ENCODE measurements around the gene P2RY12.
"Not testable (repeated sequence)": the region's sequence is repeated elsewhere in the genome, so short reads cannot be mapped to it uniquely, and the experiment has no call there.

Gene P2RY12

DNA sequence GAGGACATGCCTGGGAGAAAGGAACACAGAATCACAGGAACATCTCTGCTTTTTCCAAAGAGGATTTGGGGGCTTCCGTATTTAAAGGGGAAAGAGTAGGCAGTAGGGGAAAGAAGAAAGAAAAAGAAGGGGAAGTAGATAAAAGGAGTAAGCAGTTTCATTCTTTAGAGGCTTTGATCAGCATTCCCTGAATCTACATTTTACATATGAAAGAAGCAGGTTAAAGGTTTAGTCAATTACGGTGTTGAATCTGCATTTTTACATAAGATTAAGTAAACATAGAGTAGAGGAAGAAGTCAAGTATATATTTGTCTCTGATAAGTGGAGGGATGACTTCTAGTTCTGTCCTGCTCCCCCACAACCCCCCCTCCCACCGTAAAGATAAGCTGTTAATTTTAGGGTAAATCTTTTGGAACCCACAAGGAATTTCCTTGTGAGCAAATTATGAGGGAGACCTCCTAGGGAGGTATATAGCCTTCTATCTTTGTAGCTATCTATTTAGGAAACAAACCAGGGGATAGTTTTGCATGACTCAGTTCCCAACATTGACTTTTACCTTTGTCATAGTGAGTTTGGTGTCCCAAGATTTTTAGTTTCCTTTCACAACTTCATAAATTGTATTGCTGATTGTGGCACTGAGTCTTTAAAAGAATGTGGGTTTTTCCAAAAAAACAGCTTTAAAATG, 8.7 kb upstream of the P2RY12 start:
- no peak for DNase-seq (ENCODE audit: low read depth)

DNA sequence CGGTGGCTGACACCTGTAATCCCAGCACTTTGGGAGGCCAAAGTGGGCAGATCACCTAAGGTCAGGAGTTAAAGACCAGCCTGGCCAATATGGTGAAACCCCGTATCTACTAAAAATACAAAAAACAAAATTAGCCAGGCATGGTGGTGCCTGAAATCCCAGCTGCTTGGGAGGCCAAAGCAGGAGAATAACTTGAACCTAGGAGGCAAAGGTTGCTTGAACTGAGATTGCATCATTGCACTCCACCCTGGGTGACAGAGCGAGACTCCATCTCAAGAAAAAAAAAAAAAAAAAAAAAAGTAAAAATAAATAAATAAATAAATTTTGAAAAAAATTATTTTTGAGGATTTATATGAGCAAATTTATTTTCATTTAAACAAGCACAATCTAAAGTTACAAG, 7.6 kb upstream of the P2RY12 start:
- DNase-seq (ENCODE audit: low read depth): not testable (repeated sequence)

DNA sequence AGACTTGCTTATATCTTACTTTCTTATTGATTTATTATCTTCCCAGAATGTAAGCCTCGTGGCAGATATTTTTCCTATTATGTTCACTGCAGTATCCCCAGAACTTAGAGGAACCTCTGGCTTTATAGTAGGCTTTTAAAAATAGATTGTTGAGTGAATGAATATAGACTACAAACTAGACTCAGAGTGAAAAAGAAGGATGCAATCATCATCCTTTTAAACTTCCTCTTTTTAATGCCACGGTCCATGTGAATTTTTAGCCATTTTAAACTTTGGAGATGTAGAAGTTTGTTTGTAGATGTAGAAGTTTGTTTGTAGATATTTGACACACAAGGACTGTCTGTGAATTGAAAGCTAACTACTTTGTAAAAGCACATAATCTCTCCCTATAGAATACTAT, 7.2 kb upstream of the P2RY12 start:
- no peak for DNase-seq (ENCODE audit: low read depth)

DNA sequence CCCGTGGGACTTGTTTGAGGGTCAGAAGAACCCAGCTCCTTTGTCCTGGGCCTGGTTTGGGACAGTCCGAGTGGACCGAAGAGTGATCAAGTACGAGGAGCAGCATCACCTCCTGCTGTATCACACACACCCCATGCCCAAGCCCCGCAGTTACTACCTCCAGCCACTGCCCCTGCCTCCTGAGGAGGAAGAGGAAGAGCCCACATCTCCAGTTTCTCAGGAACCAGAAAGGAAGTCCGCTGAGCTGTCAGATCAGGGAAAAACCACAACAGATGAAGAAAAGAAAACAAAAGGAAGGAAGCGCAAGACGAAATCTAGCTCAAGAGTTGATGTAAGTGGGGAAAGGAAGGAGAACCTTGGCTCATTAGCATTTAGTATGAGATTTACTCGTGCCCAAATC, 3.3 kb upstream of the P2RY12 start:
- DNase-seq (ENCODE audit: low read depth): no peak

DNA sequence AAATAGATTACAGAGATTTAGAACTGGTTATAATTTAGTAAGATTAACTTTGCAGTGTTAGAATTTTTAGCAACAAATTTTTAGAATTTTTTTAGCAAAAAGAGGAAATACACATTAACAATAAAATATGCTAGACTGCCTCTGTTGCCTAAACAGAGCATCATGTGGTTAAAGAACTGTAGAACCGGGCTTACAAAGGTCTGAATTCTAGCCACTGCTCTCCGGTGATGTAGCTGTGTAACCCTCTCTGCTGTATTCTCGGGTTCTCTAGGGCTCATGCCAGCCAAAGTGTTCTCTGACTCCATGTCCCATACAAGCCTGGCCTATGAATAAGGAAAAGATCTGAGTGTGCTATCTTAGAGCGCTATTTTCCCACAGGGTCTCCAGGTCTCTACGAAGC, 2.9 kb upstream of the P2RY12 start:
- DNase-seq (ENCODE audit: low read depth): no peak

DNA sequence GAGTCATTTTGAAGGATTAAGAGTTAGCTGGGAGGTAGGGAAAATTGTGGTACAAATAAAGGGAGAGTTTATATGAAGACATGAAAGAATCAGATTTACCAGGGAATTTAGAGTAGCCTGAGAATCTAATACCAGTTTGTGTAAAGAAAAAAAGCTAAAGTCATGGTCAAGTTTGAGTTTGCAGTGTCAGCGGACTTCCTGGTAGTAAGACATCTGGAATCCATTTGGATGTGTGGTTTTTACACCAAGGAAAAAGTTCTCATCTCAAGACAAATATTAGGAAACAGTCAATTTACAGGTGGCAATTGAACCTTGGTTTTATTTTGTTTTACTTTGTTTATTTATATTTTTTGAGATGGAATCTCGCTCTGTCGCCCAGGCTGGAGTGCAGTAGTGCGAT, 1.5 kb upstream of the P2RY12 start:
- DNase-seq (ENCODE audit: low read depth): no peak

DNA sequence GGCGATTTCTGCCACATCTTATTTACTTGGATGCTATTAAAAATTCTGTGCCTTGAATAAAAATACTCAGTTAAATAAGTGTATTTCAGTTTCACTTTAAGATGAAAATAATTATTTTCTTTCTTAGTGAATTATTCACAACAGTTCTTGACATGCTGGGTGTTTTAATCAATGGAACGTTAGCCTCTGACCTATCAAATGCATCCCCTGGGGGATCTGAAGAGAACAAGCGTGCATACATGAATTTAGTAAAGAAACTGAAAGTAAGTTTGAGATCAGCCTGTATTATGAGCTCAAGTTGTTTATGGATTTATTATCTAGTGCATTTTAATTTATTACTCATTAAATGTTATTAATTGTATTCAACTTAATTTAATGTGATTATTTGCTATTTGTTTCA, 597 bp downstream of the P2RY12 start:
- no peak for DNase-seq (ENCODE audit: low read depth)

DNA sequence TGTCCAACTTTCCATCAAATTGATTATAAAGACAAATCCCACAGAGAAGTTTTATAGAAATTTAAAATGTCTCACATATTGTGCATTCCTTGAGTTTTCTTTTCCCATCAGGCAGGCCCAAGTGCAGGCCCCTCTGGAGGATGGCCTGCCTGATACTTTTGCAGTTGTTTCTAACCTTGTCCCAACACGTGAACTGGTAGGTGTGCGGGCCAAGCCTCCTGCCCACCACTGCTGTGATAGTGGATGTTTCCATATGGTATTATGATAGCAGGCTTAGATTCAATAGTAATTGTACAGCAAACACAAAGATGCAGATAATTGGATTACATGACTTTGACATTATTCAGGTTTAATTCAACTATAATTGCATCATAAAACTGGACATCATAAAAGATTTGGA, 1.4 kb downstream of the P2RY12 start:
- no peak for DNase-seq (ENCODE audit: low read depth)

DNA sequence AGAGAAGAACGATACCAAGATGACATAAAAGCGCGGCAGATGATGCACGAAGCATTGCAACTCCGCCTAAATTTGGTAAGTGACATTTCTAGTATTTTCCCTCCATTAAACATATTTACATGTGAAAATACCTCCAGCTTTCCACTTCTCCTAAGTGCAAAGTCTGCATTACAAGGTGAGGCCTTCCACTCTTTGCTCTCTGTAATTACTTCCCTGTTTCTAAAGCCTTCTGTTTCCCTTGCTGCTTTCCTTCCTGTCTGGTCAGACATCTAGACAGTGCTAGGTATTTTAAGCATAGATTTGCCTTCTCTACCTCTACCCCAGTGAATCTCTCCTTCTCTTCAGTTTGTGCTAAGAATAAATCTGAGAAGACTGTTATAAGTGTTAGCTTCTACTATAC, 1.9 kb downstream of the P2RY12 start:
- no peak for DNase-seq (ENCODE audit: low read depth)

DNA sequence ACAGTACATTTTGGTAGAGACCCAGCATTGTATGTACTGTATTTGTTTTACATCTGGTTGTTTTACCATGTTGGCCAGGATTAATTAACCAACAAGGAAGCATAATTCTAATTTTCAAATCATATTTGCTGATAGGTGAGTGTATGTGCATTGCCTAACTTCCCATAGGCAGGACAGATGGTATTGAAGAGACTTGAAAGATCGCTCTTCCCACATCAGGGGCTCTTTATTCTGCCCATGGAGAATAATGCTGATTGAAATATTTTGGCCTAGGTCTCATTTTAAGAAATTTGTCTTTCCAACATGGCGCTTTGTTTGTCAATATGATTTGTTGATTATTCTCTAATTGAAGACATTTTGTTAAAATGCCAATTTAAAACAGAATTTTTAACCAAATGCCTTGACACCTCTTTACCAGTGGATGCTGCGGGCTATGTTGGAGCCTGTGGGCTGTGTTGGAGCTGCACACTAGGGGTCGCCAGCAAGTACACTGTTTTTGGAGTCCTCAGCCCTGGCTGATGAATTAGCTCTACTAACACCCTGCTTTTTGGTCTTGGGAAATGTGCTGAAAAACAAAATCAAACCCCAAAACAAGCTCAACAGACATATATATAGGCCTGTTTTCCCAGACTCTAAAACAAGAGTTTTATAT, 5.3 kb downstream of the P2RY12 start:
- no peak for DNase-seq (ENCODE audit: low read depth)

DNA sequence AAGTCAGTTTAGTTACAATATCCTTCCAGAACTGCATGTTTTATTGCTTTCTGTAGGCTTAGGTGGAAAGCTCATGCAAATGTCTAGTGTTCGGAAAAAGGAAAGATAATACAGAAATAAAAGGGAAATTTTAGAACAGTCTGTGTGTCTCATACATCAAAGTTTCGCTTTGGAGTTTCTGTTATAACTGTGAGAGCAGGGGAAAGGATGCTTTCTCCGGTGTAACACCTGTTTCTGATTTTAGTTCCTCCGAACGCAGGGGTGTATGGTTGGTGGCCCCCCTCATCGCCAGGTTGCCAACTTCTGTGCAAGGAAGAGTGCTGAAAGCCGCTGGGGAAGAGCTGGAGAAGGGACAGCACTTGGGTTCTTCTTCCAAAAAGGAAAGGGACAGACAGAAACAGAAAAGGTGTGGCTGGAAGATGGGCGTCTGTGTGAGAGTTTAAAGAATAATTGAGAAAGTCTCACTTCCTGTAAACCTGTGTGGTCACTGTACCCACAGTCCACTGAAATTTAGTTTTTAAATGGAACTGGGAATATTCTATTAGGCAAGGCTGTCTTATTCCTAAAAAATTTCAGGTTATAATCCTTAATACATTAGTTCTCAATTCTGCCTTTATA, 6.7 kb downstream of the P2RY12 start:
- DNase-seq (ENCODE audit: low read depth): no peak

DNA sequence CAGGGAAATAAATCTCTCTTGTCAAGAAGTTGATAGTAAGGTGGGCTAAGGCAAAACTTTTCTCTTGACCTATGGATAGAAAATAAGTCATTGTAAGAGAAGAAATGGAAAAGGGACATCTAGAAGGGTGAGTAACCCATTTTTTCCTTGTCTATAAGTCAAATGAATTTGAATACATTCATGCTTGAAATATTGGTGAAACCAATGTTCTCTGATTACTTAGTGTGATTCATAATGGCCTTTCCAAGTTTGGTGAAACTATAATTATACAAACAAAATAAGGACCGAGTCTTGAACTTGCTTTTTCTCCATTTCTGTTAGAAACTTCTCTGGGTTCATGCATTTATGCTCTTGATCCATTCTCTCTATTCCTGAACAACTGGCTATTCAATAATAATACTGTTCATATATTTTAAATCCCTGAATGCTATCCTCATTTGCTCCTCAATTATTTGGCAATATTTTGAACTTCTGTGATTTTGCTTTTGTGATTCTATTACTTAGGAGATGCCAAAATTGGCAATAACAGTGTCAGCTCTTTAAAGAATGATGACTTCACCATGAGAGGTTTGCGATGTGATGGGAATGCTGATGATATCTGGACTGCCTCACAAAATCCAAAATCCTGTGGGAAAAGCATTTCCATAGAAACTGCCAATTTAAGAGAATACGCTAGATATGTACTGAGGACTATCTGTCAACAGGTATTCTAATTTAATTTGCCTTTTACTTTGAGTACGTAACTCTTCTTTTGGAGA, 12.3 kb downstream of the P2RY12 start:
- DNase-seq (ENCODE audit: low read depth): no peak

DNA sequence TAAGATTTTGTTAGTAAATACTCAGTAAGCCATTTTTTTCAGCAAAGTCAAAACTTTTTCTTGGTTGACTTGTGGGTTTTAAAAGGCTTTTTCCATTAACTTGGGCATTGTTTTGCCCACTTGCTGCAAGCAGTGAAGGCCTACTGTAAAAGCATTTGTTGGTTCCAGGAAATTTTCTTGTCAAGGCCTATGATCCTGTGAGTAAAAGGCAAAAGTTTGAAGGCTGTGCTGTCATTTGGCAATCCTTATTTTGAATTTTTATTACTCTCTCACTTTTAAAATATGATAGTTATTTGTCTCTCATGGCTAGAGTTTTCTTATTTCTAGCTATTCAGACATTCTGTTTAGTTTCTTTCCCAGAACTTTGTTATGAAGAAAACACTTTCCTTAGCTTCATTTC, 13.0 kb downstream of the P2RY12 start:
- DNase-seq (ENCODE audit: low read depth): no peak

DNA sequence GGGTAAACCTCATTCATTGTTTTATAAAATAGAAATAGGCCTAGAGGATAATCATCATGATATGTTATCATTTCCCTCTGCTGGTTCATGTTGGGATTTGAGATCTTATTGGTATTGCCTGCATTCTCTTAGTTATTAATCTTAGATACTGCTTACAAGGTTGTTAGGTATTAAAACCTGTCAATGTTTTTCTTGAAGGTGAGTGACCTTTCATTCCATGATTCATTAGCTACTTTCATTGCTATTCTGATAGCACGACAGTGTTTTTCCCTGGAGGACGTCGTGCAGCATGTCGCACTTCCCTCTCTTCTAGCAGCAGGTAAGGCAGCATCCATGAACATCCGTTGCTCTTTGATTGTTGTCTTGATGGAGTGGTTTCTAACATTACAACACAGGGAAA, 17.1 kb downstream of the P2RY12 start:
- DNase-seq (ENCODE audit: low read depth): no peak

DNA sequence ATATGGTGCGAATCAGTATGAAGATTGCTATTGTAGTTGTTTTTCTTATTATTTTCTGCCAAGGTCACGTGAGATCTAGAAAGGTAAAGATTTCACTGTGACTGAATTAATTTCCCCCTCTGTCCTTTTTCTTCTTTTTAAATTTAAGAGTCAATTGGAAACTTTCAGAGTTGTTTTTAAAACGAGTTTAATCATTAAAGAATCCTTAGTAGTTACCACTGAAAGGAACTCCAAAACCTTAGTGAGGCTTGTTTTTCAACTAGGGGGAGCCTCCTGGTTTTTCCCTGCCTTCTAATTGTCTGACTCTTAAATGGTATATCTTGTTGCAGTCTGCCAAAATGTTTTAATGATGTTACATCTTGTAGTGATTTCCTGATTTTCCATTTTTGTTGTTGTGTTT, 17.6 kb downstream of the P2RY12 start:
- DNase-seq (ENCODE audit: low read depth): no peak

DNA sequence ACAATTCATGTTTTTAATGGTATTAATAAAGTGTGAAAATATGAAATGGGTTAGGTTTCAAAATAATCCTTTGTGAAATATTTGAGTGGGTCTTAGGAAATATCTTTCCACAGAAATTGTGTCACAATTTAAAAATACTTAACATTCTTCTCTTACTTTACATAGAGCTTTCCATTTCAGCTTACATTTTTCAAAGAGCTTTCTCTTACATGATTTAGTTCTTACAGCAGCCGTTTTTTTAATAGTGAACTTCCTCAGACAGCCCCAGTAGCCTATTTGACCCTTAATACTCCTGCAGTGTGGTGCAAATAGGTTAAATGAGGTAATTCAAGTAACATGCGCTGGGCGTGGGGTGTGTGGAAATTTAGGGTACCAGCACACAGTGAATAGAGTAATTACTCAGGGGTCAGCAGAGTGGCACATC, 21.8 kb downstream of the P2RY12 start:
- DNase-seq (ENCODE audit: low read depth): no peak

DNA sequence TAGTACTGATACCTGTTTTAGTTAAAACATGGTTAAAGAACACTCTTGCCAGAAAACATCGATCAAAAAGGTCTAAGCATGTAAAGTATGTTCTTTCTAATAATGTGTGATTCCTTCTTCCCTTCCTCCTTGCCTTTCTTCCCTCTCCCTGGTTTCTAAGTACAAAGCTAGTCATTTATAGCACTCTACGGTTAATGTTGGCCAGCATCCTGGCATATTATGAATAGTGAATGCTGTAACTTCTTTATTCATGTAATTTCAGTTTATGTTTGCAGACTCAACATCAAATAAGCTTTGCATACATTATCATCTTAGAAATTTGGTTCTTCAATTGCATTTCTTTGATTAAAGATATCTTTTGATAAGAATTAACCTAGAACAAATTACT, 27.1 kb downstream of the P2RY12 start:
- no peak for DNase-seq (ENCODE audit: low read depth)

DNA sequence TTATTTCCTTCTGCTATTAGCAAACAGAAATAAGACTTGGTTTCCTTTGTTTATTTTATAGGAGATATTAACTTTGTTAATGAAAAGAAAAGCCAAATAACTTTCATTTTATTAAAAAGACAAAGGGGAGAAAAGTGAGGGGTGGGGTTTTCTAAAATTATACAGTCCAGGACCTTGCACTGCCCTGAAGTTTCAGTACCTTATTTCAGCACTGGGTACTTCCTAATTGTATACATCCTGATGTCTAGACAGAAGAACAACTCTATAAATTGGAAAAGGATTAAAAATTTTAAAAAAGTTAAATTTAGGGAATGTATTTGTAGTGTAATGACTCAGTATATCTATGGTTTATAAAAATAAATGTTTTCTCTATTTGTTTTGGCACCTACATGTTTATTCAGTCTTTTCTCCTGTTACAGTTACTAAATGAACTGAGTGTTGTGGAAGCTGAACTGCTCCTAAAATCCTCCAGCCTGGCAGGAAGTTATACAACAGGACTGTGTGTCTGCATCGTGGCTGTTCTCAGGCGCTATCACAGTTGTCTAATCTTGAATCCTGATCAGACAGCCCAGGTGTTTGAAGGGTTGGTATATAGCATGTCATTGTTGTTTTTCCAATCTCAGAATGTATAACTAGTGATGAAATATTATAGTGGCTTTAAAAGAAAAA, 27.6 kb downstream of the P2RY12 start:
- no peak for DNase-seq (ENCODE audit: low read depth)

DNA sequence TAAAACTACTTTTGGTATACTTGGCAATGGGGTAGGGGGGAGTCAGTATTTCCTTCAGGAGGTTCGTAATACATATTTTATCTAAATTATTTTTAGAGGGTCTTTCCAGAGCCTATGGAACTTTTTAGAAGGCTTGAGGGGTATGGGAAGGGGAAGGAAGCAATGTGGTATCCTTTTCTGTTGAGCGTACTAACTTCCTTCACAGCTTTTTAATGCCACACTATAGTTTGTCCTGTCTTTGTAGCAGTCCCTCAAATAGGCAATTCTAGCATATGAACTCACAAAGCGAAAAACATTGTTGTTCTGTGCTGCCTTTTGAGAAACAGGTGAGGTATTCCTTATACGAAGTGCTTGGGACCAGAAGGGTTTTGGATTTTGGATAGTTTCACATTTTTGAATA, 32.9 kb downstream of the P2RY12 start:
- no peak for DNase-seq (ENCODE audit: low read depth)

DNA sequence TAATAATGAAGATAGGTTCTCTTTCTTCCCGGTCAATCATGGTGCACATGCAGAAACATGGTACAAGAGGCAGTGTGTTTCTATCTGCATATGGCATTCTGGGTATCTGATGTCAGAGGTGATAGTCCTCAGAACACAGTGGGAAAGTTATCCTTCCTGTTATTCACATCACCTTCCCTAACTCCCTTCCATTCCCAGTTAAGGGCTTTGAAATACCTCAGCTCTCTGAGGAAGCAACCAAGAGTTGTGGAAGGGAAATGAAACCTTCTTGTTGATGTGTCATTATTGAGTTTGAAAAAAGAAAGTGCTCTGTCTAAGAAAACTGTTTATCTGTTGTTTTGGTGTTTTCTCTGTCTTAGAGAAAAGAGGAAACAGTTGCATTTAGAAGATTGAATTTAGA, 33.3 kb downstream of the P2RY12 start:
- no peak for DNase-seq (ENCODE audit: low read depth)

DNA sequence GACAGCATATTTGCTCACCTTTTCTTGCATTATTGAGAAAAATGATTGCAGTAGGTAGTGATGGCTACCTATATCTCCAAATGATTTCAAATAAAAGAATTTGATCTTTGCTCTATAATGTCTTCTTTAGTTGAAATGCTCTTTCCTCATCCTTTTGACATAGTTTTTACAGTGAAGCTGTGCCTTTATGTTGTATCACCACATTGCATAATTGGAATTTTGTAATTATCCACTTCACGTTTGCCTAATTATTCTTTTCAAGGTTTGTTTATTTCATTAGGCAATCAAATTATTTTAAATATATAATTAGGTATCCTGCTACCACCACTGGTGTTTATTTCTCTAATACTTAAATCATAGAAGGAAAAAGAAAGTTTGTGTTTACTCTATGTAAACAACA, 33.9 kb downstream of the P2RY12 start:
- no peak for DNase-seq (ENCODE audit: low read depth)

DNA sequence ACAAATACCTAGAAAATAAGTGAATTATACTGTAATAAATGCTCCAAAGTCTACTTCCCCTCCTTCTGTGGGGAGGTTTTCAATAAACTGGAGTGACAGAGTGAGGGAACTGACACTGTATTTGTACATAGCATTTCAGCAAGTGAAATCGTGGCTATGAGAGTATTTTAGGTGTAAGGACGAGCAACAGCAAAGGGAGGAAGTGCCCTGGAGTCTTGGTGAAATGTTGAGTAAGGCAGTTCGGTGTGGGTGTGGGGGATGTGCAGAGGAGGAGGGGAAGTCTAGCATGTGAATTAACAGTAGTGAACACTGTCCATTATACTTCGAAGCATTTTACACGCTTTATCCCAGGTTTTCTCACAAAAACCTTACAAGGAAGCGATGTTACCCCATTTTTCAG, 37.1 kb downstream of the P2RY12 start:
- DNase-seq (ENCODE audit: low read depth): no peak

DNA sequence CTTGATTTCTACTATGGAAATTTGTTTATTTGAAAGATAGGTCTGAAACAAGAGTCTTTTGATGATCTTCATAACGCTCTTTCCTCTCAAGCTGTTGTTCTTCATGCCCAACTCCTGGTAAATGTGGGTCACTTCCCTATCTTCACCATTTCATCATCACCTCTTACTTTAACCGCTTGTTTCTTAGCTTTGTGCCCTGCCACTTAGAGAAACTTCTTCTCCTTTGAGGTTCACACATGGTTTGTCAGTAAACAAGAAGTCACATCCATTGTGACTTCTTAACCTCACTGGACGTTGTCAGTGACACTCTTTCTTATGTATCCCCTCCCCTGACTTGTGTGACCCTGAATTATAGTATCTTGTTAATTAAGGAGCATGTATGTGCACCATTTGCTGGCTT, 38.3 kb downstream of the P2RY12 start:
- no peak for DNase-seq (ENCODE audit: low read depth)
